Amygdala (tissue), 56 donors: ENCODE measurements around the gene REX1BD.
A peak's percentile ranks its signal among the peaks of the same experiment; 100 is the strongest.

ENCODE experiments used
- DNase-seq, 56 donors: peaks; one replicate each; lab custom pipeline; 2025; lab: John Stamatoyannopoulos, UW

The REX1BD gene

GRCh38 chr19:18612051-18612771 lies 23.6 kb downstream of the REX1BD start:
- peak in 2 of 56 donors; percentile 53 for DNase-seq

GRCh38 chr19:18612772-18613588 lies 24.4 kb downstream of the REX1BD start, which contains the start of gene TMEM59L:
TSS of gene TMEM59L (plus strand) at chr19:18612870. CDS start at chr19:18612959, 89 bp downstream.
- peak in 43 of 56 donors; percentile 3 to 75 (median 46) for DNase-seq

- peak in 7 of 56 donors; percentile 16 to 44 (median 21) for DNase-seq
Measured at GRCh38 chr19:18613589-18614234, 25.1 kb downstream of the REX1BD start.

- DNase-seq = no peak
Measured at GRCh38 chr19:18616023-18616422, 27.4 kb downstream of the REX1BD start.

GRCh38 chr19:18617562-18617961 lies 29.0 kb downstream of the REX1BD start:
- DNase-seq = no peak

GRCh38 chr19:18618236-18618635 lies 29.6 kb downstream of the REX1BD start:
- no peak for DNase-seq

- DNase-seq = no peak
Measured at GRCh38 chr19:18620311-18620710, 31.7 kb downstream of the REX1BD start.

- no peak for DNase-seq
Measured at GRCh38 chr19:18620902-18621301, 32.3 kb downstream of the REX1BD start.

- peak in 3 of 56 donors; percentile 18 to 21 (median 19) for DNase-seq
Measured at GRCh38 chr19:18626906-18627305, 38.3 kb downstream of the REX1BD start.

GRCh38 chr19:18629166-18630088 lies 40.8 kb downstream of the REX1BD start:
- peak in 37 of 56 donors; percentile 11 to 92 (median 49) for DNase-seq

- no peak for DNase-seq
Measured at GRCh38 chr19:18633321-18633720, 44.7 kb downstream of the REX1BD start.

- DNase-seq = no peak
Measured at GRCh38 chr19:18634612-18635297, 46.2 kb downstream of the REX1BD start.

GRCh38 chr19:18635831-18636182 lies 47.2 kb downstream of the REX1BD start:
- no peak for DNase-seq

GRCh38 chr19:18636183-18636968 lies 47.8 kb downstream of the REX1BD start:
- peak in 55 of 56 donors; percentile 70 to 99 (median 94) for DNase-seq

GRCh38 chr19:18636969-18637629 lies 48.5 kb downstream of the REX1BD start, which contains the start of gene KLHL26:
TSS of gene KLHL26 (plus strand) at chr19:18637028. CDS start at chr19:18637055, 27 bp downstream.
- no peak for DNase-seq

GRCh38 chr19:18637673-18638630 lies 49.4 kb downstream of the REX1BD start:
- DNase-seq = peak in 1 of 56 donors; percentile 10
